GM23338 (cell line): Measurements from ENCODE around the gene CUBN.

Source experiments
- CREB1 ChIP-seq: fragments of 250-450 bp; sonication (Bioruptor Pico); IDR thresholded peaks from 2 replicates; pipeline ENCODE4 v1.5.0; 2020; ENCODE audit warnings: low read depth, mild to moderate bottlenecking, moderate library complexity
- CTCF ChIP-seq, 2 experiments: fragments of 200-600 bp in 1 of 2; sonication (generic) in 1 of 2; conservative IDR thresholded peaks; 2 replicates each; pipeline versions ENCODE4 v1.5.1 to v1.6.1; 2016 to 2017; ENCODE audit warnings: antibody characterized with exemption in 2 of 2, low read depth in 2 of 2, mild to moderate bottlenecking in 2 of 2, moderate library complexity in 1 of 2
- ETS1 ChIP-seq: IDR thresholded peaks from 2 replicates; pipeline ENCODE4 v1.6.1; 2016; ENCODE audit warnings: antibody characterized with exemption
- EZH2 ChIP-seq: fragments of 200-600 bp; sonication (generic); IDR thresholded peaks from one replicate; pipeline ENCODE4 v1.8.0; 2017; ENCODE audit warnings: antibody characterized with exemption, mild to moderate bottlenecking, low read depth; ENCODE audit not compliant: unreplicated experiment
- EZH2phosphoT487 ChIP-seq: fragments of 200-600 bp; sonication (generic); IDR thresholded peaks from one replicate; pipeline ENCODE4 v1.8.1; 2018; ENCODE audit warnings: antibody characterized with exemption; ENCODE audit not compliant: unreplicated experiment
- JUNB ChIP-seq: IDR thresholded peaks from one replicate; pipeline ENCODE4 v1.6.1; 2016; ENCODE audit warnings: antibody characterized with exemption; ENCODE audit not compliant: unreplicated experiment
- NANOG ChIP-seq: IDR thresholded peaks from 2 replicates; pipeline ENCODE4 v1.6.1; 2016; ENCODE audit warnings: antibody characterized with exemption, borderline replicate concordance
- POLR2AphosphoS5 ChIP-seq: IDR thresholded peaks from 2 replicates; pipeline ENCODE4 v1.6.1; 2016; ENCODE audit warnings: antibody characterized with exemption, low read depth
- REST ChIP-seq: IDR thresholded peaks from one replicate; pipeline ENCODE4 v1.6.1; 2018; ENCODE audit warnings: antibody characterized with exemption; ENCODE audit not compliant: unreplicated experiment
- ZNF114 ChIP-seq: fragments of 250-450 bp; sonication (Bioruptor Pico); IDR thresholded peaks from 2 replicates; pipeline ENCODE4 v1.5.0; 2020; ENCODE audit warnings: mild to moderate bottlenecking, moderate library complexity
- ZNF331 ChIP-seq: fragments of 250-450 bp; sonication (Bioruptor Pico); IDR thresholded peaks from 2 replicates; pipeline ENCODE4 v1.5.0; 2020; ENCODE audit warnings: low read depth, mild to moderate bottlenecking, moderate library complexity

- TF ChIP-seq CTCF (conservative IDR thresholded peaks at IDR 0.05; ENCODE audit: low read depth in 2 of 2) (no peak), CREB1 (CRISPR knock-in tag) (no peak), POLR2AphosphoS5 (no peak), EZH2phosphoT487 (no peak), REST (no peak), EZH2 (no peak), NANOG (no peak), JUNB (no peak), ZNF114 (CRISPR knock-in tag) (no peak), ZNF331 (CRISPR knock-in tag) (no peak), ETS1 (no peak)
These were observed 232.6 kb downstream of the CUBN start for GRCh38 chr10:16896993-16897392.
